HepG2 (cell line): Measurements from ENCODE around the gene AIF1.

Source experiments
- CTCF ChIP-seq: sonication (generic); formaldehyde crosslinking; IDR thresholded peaks from 2 replicates; pipeline ENCODE4 v1.5.0; 2020; ENCODE audit warnings: mild to moderate bottlenecking, missing genetic modification reagents, moderate library complexity
- GATAD2A ChIP-seq: IDR thresholded peaks from 2 replicates; pipeline ENCODE4 v1.6.1; 2016
- MAFK ChIP-seq, 2 experiments: IDR thresholded peaks in 1 of 2; conservative IDR thresholded peaks in 1 of 2; 2 replicates each; pipeline ENCODE4 v1.6.1; 2011; ENCODE audit warnings: improper control_type of control experiment in 2 of 2, low read length in 2 of 2
- MAX ChIP-seq: IDR thresholded peaks from 2 replicates; pipeline ENCODE4 v1.6.1; 2012; ENCODE audit warnings: inconsistent platforms
- MYC ChIP-seq: sonication (generic); formaldehyde crosslinking; IDR thresholded peaks from 2 replicates; pipeline ENCODE4 v1.9.0; 2021; ENCODE audit warnings: missing genetic modification reagents, borderline replicate concordance
- NCOA2 ChIP-seq: sonication (generic); formaldehyde crosslinking; IDR thresholded peaks from 2 replicates; pipeline ENCODE4 v1.8.0; 2022; ENCODE audit warnings: inconsistent platforms
- POLR2AphosphoS5 ChIP-seq: IDR thresholded peaks from 2 replicates; pipeline ENCODE4 v1.6.1; 2012; ENCODE audit warnings: low read depth, low read length
- PREB ChIP-seq: sonication (generic); formaldehyde crosslinking; IDR thresholded peaks from 2 replicates; pipeline ENCODE4 v1.4.0; 2020; ENCODE audit warnings: missing genetic modification reagents
- TAF1 ChIP-seq: sonication (generic); formaldehyde crosslinking; IDR thresholded peaks from 2 replicates; pipeline ENCODE4 v1.4.0; 2020; ENCODE audit warnings: missing genetic modification reagents
- ZFYVE20 ChIP-seq: sonication (generic); formaldehyde crosslinking; IDR thresholded peaks from 2 replicates; pipeline ENCODE4 v1.8.0; 2023; ENCODE audit warnings: low read depth, mild to moderate bottlenecking, moderate library complexity, missing genetic modification reagents, borderline replicate concordance
- ZNF274 ChIP-seq: sonication (generic); formaldehyde crosslinking; IDR thresholded peaks from 2 replicates; pipeline ENCODE4 v1.5.1; 2020; ENCODE audit warnings: mild to moderate bottlenecking, missing genetic modification reagents
- ZNF556 ChIP-seq: sonication (generic); formaldehyde crosslinking; IDR thresholded peaks from 2 replicates; pipeline ENCODE4 v1.4.0; 2020; ENCODE audit warnings: mild to moderate bottlenecking, missing genetic modification reagents, borderline replicate concordance
- ZNF576 ChIP-seq: sonication (generic); formaldehyde crosslinking; IDR thresholded peaks from 2 replicates; pipeline ENCODE4 v1.4.0; 2020; ENCODE audit warnings: mild to moderate bottlenecking, missing genetic modification reagents
- ZZZ3 ChIP-seq: sonication (generic); formaldehyde crosslinking; IDR thresholded peaks from 2 replicates; pipeline ENCODE4 v1.4.0; 2020; ENCODE audit warnings: missing genetic modification reagents, mild to moderate bottlenecking, borderline replicate concordance

- TF ChIP-seq MAFK (conservative IDR thresholded peaks at IDR 0.05 in 1 of 2, IDR thresholded peaks at IDR 0.05 in 1 of 2; ENCODE audit: low read length in 2 of 2) (no peak), GATAD2A (CRISPR knock-in tag) (no peak), POLR2AphosphoS5 (no peak), PREB (CRISPR knock-in tag) (no peak), CTCF (CRISPR knock-in tag) (no peak), ZFYVE20 (CRISPR knock-in tag) (no peak), ZZZ3 (no peak), MYC (CRISPR knock-in tag) (no peak), ZNF576 (CRISPR knock-in tag) (no peak), ZNF274 (CRISPR knock-in tag) (no peak), MAX (no peak), TAF1 (CRISPR knock-in tag) (no peak), NCOA2 (CRISPR knock-in tag) (no peak), ZNF556 (CRISPR knock-in tag) (no peak)
Measured at GRCh38 chr6:31575335-31575901, 39.6 kb upstream of the AIF1 start, which contains the start of gene TNF.
